HepG2 (cell line): ENCODE results near the gene MYBPC3. TPM values are rescaled to one million over a fixed set of nuclear protein-coding genes. Genes with fewer than 3 reads are reported as not detected.
A peak's percentile ranks its signal among the peaks of the same experiment; 100 is the strongest.

ENCODE experiments used
- CENPBD1 ChIP-seq: sonication (generic); formaldehyde crosslinking; IDR thresholded peaks from 2 replicates; pipeline ENCODE4 v1.8.0; 2022; ENCODE audit warnings: missing genetic modification reagents, low read depth, mild to moderate bottlenecking, borderline replicate concordance
- ETV5 ChIP-seq: IDR thresholded peaks from 2 replicates; pipeline ENCODE4 v1.6.1; 2018; ENCODE audit warnings: missing biosample characterization, missing genetic modification reagents, inconsistent platforms, borderline replicate concordance
- ETV6 ChIP-seq: sonication (generic); formaldehyde crosslinking; conservative IDR thresholded peaks from 2 replicates; pipeline ENCODE4 v1.4.0; 2020; ENCODE audit warnings: missing genetic modification reagents
- FOXA1 ChIP-seq, 2 experiments: fragments of 450-650 bp in 1 of 2; sonication (generic) in 1 of 2; formaldehyde crosslinking in 1 of 2; IDR thresholded peaks; 2 replicates each; pipeline versions ENCODE4 v1.4.0 to v1.6.1; 2016 to 2020; ENCODE audit warnings: missing genetic modification reagents in 1 of 2
- GATAD2A ChIP-seq: IDR thresholded peaks from 2 replicates; pipeline ENCODE4 v1.6.1; 2016
- HIC2 ChIP-seq: sonication (generic); formaldehyde crosslinking; IDR thresholded peaks from 2 replicates; pipeline ENCODE4 v1.9.0; 2022; ENCODE audit warnings: low read depth, missing genetic modification reagents
- MEF2D ChIP-seq: sonication (generic); formaldehyde crosslinking; IDR thresholded peaks from 2 replicates; pipeline ENCODE4 v1.5.1; 2020; ENCODE audit warnings: mild to moderate bottlenecking, missing genetic modification reagents
- MXD4 ChIP-seq: IDR thresholded peaks from 2 replicates; pipeline ENCODE4 v1.6.1; 2016; ENCODE audit warnings: mild to moderate bottlenecking, missing biosample characterization, missing genetic modification reagents
- NR2F1 ChIP-seq, 2 experiments: fragments of 450-650 bp in 1 of 2; formaldehyde crosslinking in 1 of 2; IDR thresholded peaks; 2 replicates each; pipeline versions ENCODE4 v1.5.0 to v1.6.1; 2016 to 2020; ENCODE audit warnings: mild to moderate bottlenecking in 1 of 2, missing compliant biosample characterization in 1 of 2, missing genetic modification reagents in 1 of 2, moderate library complexity in 1 of 2
- PAX8 ChIP-seq: sonication (generic); formaldehyde crosslinking; IDR thresholded peaks from 2 replicates; pipeline ENCODE4 v1.8.0; 2022; ENCODE audit warnings: mild to moderate bottlenecking, missing genetic modification reagents, borderline replicate concordance
- SMC3 ChIP-seq: IDR thresholded peaks from 2 replicates; pipeline ENCODE4 v1.6.1; 2011; ENCODE audit warnings: low read length, improper control_type of control experiment
- TARDBP ChIP-seq: sonication (generic); formaldehyde crosslinking; IDR thresholded peaks from 2 replicates; pipeline ENCODE4 v1.8.0; 2022; ENCODE audit warnings: mild to moderate bottlenecking, missing genetic modification reagents
- TEAD2 ChIP-seq: sonication (generic); formaldehyde crosslinking; IDR thresholded peaks from 2 replicates; pipeline ENCODE4 v1.9.0; 2021; ENCODE audit warnings: missing genetic modification reagents
- ZFY ChIP-seq: sonication (generic); formaldehyde crosslinking; IDR thresholded peaks from 2 replicates; pipeline ENCODE4 v1.4.0; 2020; ENCODE audit warnings: missing genetic modification reagents
- ZNF512B ChIP-seq: sonication (generic); formaldehyde crosslinking; IDR thresholded peaks from 2 replicates; pipeline ENCODE4 v1.5.1; 2020; ENCODE audit warnings: missing genetic modification reagents, mild to moderate bottlenecking, borderline replicate concordance
- ZNF547 ChIP-seq: sonication (generic); formaldehyde crosslinking; IDR thresholded peaks from 2 replicates; pipeline ENCODE4 v1.5.1; 2020; ENCODE audit warnings: mild to moderate bottlenecking, missing genetic modification reagents
- ZNF687 ChIP-seq: sonication (generic); formaldehyde crosslinking; IDR thresholded peaks from 2 replicates; pipeline ENCODE4 v1.5.1; 2020; ENCODE audit warnings: mild to moderate bottlenecking, missing genetic modification reagents, moderate library complexity
- ZNF740 ChIP-seq: sonication (generic); formaldehyde crosslinking; IDR thresholded peaks from 2 replicates; pipeline ENCODE4 v1.4.0; 2020; ENCODE audit warnings: missing genetic modification reagents
- ZNF780A ChIP-seq: sonication (generic); formaldehyde crosslinking; IDR thresholded peaks from 2 replicates; pipeline ENCODE4 v1.8.0; 2022; ENCODE audit warnings: mild to moderate bottlenecking, missing genetic modification reagents, moderate library complexity
- polyA plus RNA-seq, 8 experiments: library from polyadenylated mRNA; depleted of rRNA in 3 of 8; stranded (reverse) in 7 of 8; unstranded in 1 of 8; fragments of >200 nt; fragmentation: Illumina TruSeq in 4 of 8; extraction: Trizol in 4 of 8; gene quantifications; 2 replicates each; pipeline versions ENCODE4 v1.2.1 to v1.2.3, GENCODE V29; 2011 to 2016; ENCODE audit warnings: low read depth in 4 of 8, missing spikeins in 1 of 8, mixed read lengths in 1 of 8; ENCODE audit not compliant: insufficient read depth in 1 of 8
- total RNA-seq, 5 experiments: library from RNA; depleted of rRNA; stranded (reverse); fragments of >200 nt; fragmentation: Illumina TruSeq; extraction: Trizol; gene quantifications; 2 replicates each; pipeline ENCODE4 v1.2.3, GENCODE V29; 2016; ENCODE audit warnings: low read depth in 1 of 5

Gene MYBPC3
- total and polyA plus RNA-seq, 2 of the 13 experiments (the other 11 are each of a cell fraction or from before 2014, with no cell fraction given) = not detected

GRCh38 chr11:47355283-47356128 lies 3.0 kb upstream of the MYBPC3 start (continued):
- 0 out of 2 replicates have a peak, but pooled peaks have one; percentile 32 for TF ChIP-seq ZNF780A (CRISPR knock-in tag)
- TF ChIP-seq MXD4 = no peak
- no peak for TF ChIP-seq PAX8 (CRISPR knock-in tag)
- TF ChIP-seq TARDBP (CRISPR knock-in tag) = 0 out of 2 replicates have a peak, but pooled peaks have one; percentile 50
- TF ChIP-seq ETV5 (CRISPR knock-in tag) = 0 out of 2 replicates have a peak, but pooled peaks have one; percentile 22
- no peak for TF ChIP-seq FOXA1 (IDR thresholded peaks at IDR 0.05)
- TF ChIP-seq FOXA1 (CRISPR knock-in tag; IDR thresholded peaks at IDR 0.05) = peak; percentile 53
- TF ChIP-seq CENPBD1 (CRISPR knock-in tag) = no peak
- peak; percentile 73; the same call in 1 of the 2 replicates for TF ChIP-seq ZFY (CRISPR knock-in tag)
- peak; percentile 71 for TF ChIP-seq GATAD2A (CRISPR knock-in tag)
- TF ChIP-seq HIC2 (CRISPR knock-in tag) = 0 out of 2 replicates have a peak, but pooled peaks have one; percentile 16
- TF ChIP-seq NR2F1 (CRISPR knock-in tag; IDR thresholded peaks at IDR 0.05) = peak; percentile 79 to 85
- TF ChIP-seq ZNF547 (CRISPR knock-in tag) = no peak
- TF ChIP-seq ZNF512B = no peak
- peak; percentile 81 for TF ChIP-seq ZNF687 (CRISPR knock-in tag)
- no peak for TF ChIP-seq ZNF740 (CRISPR knock-in tag)
- no peak for TF ChIP-seq MEF2D (CRISPR knock-in tag)
- TF ChIP-seq SMC3 = peak; percentile 75
- no peak for TF ChIP-seq ETV6 (CRISPR knock-in tag)
- no peak for TF ChIP-seq TEAD2 (CRISPR knock-in tag)
